NT2/D1 (cell line): Measurements from ENCODE around the gene HIPK2.

Experiments used
- SUZ12 ChIP-seq: IDR thresholded peaks from 2 replicates; pipeline ENCODE4 v1.6.1; 2011; ENCODE audit not compliant: insufficient read length, insufficient read depth; ENCODE audit errors: extremely low read depth
- YY1 ChIP-seq: IDR thresholded peaks from 2 replicates; pipeline ENCODE4 v1.6.1; 2011; ENCODE audit not compliant: insufficient read length, insufficient read depth

DNA sequence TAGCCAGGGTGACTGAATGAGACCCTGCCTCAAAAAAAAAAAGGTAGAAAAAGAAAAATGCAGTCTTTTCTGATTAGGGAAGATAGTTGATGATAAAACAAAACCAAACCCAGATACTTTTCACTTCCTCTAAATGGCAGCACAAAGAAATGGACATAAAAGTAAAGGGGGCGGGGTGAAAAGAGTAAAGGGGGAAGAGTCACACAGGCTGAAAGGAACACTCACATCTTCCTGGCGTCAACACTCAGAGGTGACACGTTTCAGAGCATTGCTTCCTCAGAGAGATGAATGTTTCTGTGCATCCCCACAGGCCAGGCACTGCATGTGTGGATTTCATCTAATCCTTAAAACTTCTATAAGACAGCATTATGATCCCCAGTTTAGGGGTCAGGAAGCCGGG, 81.2 kb downstream of the HIPK2 start:
- TF ChIP-seq YY1 (no peak), SUZ12 (no peak)
